ENCODE data around the gene MON1A.
"Not testable (repeated sequence)": the region's sequence is repeated elsewhere in the genome, so short reads cannot be mapped to it uniquely, and the experiment has no call there.

Gene MON1A

GRCh38 chr3:49914906-49915305 is 14.7 kb downstream of the MON1A start:
- Histone ChIP-seq H3K9ac (ENCODE audit: low read length) (no peak overlapping the region), H3K36me3 (ENCODE audit: insufficient read depth, low read length) (peaks cover 3% of the 10 kb centered on the region), H3K27me3 (ENCODE audit: control insufficient read depth in 1 of 2, insufficient read depth in 2 of 2, low read length in 2 of 2) (no peaks in the 10 kb centered on the region), H3K9me3 (ENCODE audit: low read length) (no peaks in the 10 kb centered on the region), H3K27ac (ENCODE audit: low read depth, low read length) (no peak overlapping the region), H3K4me3 (ENCODE audit: low read depth in 1 of 2, low read length in 2 of 2) (no peak overlapping the region), H3K4me1 (ENCODE audit: insufficient read depth, low read length) (no peaks in the 10 kb centered on the region)

GRCh38 chr3:49912881-49913281 is 16.7 kb downstream of the MON1A start:
- H3K36me3 ChIP-seq (ENCODE audit: insufficient read depth, low read length): peaks cover 11% of the 10 kb centered on the region
- H3K27ac ChIP-seq (ENCODE audit: low read depth, low read length): no peak overlapping the region
- H3K4me3 ChIP-seq (ENCODE audit: low read depth in 1 of 2, low read length in 2 of 2): no peak overlapping the region

GRCh38 chr3:49911611-49912010 is 18.0 kb downstream of the MON1A start:
- Histone ChIP-seq H3K9ac (ENCODE audit: low read length) (no peak overlapping the region), H3K9me3 (ENCODE audit: low read length) (no peaks in the 10 kb centered on the region), H3K4me1 (ENCODE audit: insufficient read depth, low read length) (no peaks in the 10 kb centered on the region), H3K27ac (ENCODE audit: low read depth, low read length) (no peak overlapping the region), H3K36me3 (ENCODE audit: insufficient read depth, low read length) (peaks cover 11% of the 10 kb centered on the region), H3K4me3 (ENCODE audit: low read depth in 1 of 2, low read length in 2 of 2) (no peak overlapping the region), H3K27me3 (ENCODE audit: control insufficient read depth in 1 of 2, insufficient read depth in 2 of 2, low read length in 2 of 2) (no peaks in the 10 kb centered on the region)

More at GRCh38 chr3:49912881-49913281, 16.7 kb downstream of the MON1A start:
- Histone ChIP-seq H3K27me3 (ENCODE audit: control insufficient read depth in 1 of 2, insufficient read depth in 2 of 2, low read length in 2 of 2) (no peaks in the 10 kb centered on the region), H3K9ac (ENCODE audit: low read length) (no peak overlapping the region), H3K4me1 (ENCODE audit: insufficient read depth, low read length) (no peaks in the 10 kb centered on the region), H3K9me3 (ENCODE audit: low read length) (no peaks in the 10 kb centered on the region)

- Histone ChIP-seq H3K27me3 (ENCODE audit: control insufficient read depth in 1 of 2, insufficient read depth in 2 of 2, low read length in 2 of 2) (no peaks in the 10 kb centered on the region), H3K4me1 (ENCODE audit: insufficient read depth, low read length) (peaks cover 1% of the 10 kb centered on the region), H3K36me3 (ENCODE audit: insufficient read depth, low read length) (peaks cover 11% of the 10 kb centered on the region), H3K9ac (ENCODE audit: low read length) (no peak overlapping the region), H3K27ac (ENCODE audit: low read depth, low read length) (no peak overlapping the region), H3K9me3 (ENCODE audit: low read length) (no peaks in the 10 kb centered on the region), H3K4me3 (ENCODE audit: low read depth in 1 of 2, low read length in 2 of 2) (no peak overlapping the region)
Observed at GRCh38 chr3:49911124-49911420, 18.5 kb downstream of the MON1A start.

- Histone ChIP-seq H3K9me3 (ENCODE audit: low read length) (no peaks in the 10 kb centered on the region), H3K27ac (ENCODE audit: low read depth, low read length) (no peak overlapping the region), H3K4me3 (ENCODE audit: low read depth in 1 of 2, low read length in 2 of 2) (no peak overlapping the region), H3K27me3 (ENCODE audit: control insufficient read depth in 1 of 2, insufficient read depth in 2 of 2, low read length in 2 of 2) (no peaks in the 10 kb centered on the region), H3K9ac (ENCODE audit: low read length) (no peak overlapping the region), H3K36me3 (ENCODE audit: insufficient read depth, low read length) (peaks cover 11% of the 10 kb centered on the region), H3K4me1 (ENCODE audit: insufficient read depth, low read length) (peaks cover 6% of the 10 kb centered on the region)
Observed at GRCh38 chr3:49910409-49911123, 19.0 kb downstream of the MON1A start.

GRCh38 chr3:49908373-49909199 is 21.0 kb downstream of the MON1A start:
- Histone ChIP-seq H3K4me3 (ENCODE audit: low read depth in 1 of 2, low read length in 2 of 2) (no peak overlapping the region), H3K9me3 (ENCODE audit: low read length) (no peaks in the 10 kb centered on the region), H3K27ac (ENCODE audit: low read depth, low read length) (no peak overlapping the region), H3K36me3 (ENCODE audit: insufficient read depth, low read length) (peaks cover 11% of the 10 kb centered on the region), H3K4me1 (ENCODE audit: insufficient read depth, low read length) (peaks cover 6% of the 10 kb centered on the region), H3K9ac (ENCODE audit: low read length) (no peak overlapping the region), H3K27me3 (ENCODE audit: control insufficient read depth in 1 of 2, insufficient read depth in 2 of 2, low read length in 2 of 2) (no peaks in the 10 kb centered on the region)

- H3K4me1 ChIP-seq (ENCODE audit: insufficient read depth, low read length): peaks cover 15% of the 10 kb centered on the region
- H3K27me3 ChIP-seq (ENCODE audit: control insufficient read depth in 1 of 2, insufficient read depth in 2 of 2, low read length in 2 of 2): no peaks in the 10 kb centered on the region
- H3K9me3 ChIP-seq (ENCODE audit: low read length): no peaks in the 10 kb centered on the region
- peak overlapping the region in 1 of 2 donors; percentile 36 for H3K4me3 ChIP-seq (ENCODE audit: low read depth in 1 of 2, low read length in 2 of 2)
- peaks cover 11% of the 10 kb centered on the region for H3K36me3 ChIP-seq (ENCODE audit: insufficient read depth, low read length)
- H3K27ac ChIP-seq (ENCODE audit: low read depth, low read length): no peak overlapping the region
- H3K9ac ChIP-seq (ENCODE audit: low read length): no peak overlapping the region
Observed at GRCh38 chr3:49906073-49906743, 23.4 kb downstream of the MON1A start.

- H3K9me3 ChIP-seq (ENCODE audit: low read length); H3K27ac ChIP-seq (ENCODE audit: low read depth, low read length); H3K36me3 ChIP-seq (ENCODE audit: insufficient read depth, low read length); H3K4me3 ChIP-seq (ENCODE audit: low read depth in 1 of 2, low read length in 2 of 2); H3K27me3 ChIP-seq (ENCODE audit: control insufficient read depth in 1 of 2, insufficient read depth in 2 of 2, low read length in 2 of 2); H3K9ac ChIP-seq (ENCODE audit: low read length): not testable (repeated sequence)
- H3K4me1 ChIP-seq (ENCODE audit: insufficient read depth, low read length): peaks cover 21% of the 10 kb centered on the region
Observed at GRCh38 chr3:49904448-49904847, 25.2 kb downstream of the MON1A start.

- Histone ChIP-seq H3K36me3 (ENCODE audit: insufficient read depth, low read length) (no peaks in the 10 kb centered on the region), H3K4me1 (ENCODE audit: insufficient read depth, low read length) (peaks cover 21% of the 10 kb centered on the region), H3K9me3 (ENCODE audit: low read length) (no peaks in the 10 kb centered on the region), H3K9ac (ENCODE audit: low read length) (no peak within 1 kb of the TSS), H3K4me3 (ENCODE audit: low read depth in 1 of 2, low read length in 2 of 2) (peak within 1 kb of the TSS; percentile 50 to 58), H3K27me3 (ENCODE audit: control insufficient read depth in 1 of 2, insufficient read depth in 2 of 2, low read length in 2 of 2) (no peaks in the 10 kb centered on the region), H3K27ac (ENCODE audit: low read depth, low read length) (peak within 1 kb of the TSS; percentile 58)
Observed at GRCh38 chr3:49903451-49904424, 25.9 kb downstream of the MON1A start, which contains the start of gene MST1R. MST1R (minus strand) TSS chr3:49903873; CDS start chr3:49903609, 264 bp downstream.

GRCh38 chr3:49902511-49903345 is 26.9 kb downstream of the MON1A start:
- Histone ChIP-seq H3K27ac (ENCODE audit: low read depth, low read length) (no peak overlapping the region), H3K4me1 (ENCODE audit: insufficient read depth, low read length) (peaks cover 21% of the 10 kb centered on the region)

More at GRCh38 chr3:49902511-49903345, 26.9 kb downstream of the MON1A start:
- no peaks in the 10 kb centered on the region for H3K9me3 ChIP-seq (ENCODE audit: low read length)
- peak overlapping the region in 1 of 2 donors; percentile 58 for H3K4me3 ChIP-seq (ENCODE audit: low read depth in 1 of 2, low read length in 2 of 2)
- no peaks in the 10 kb centered on the region for H3K27me3 ChIP-seq (ENCODE audit: control insufficient read depth in 1 of 2, insufficient read depth in 2 of 2, low read length in 2 of 2)
- no peak overlapping the region for H3K9ac ChIP-seq (ENCODE audit: low read length)
- no peaks in the 10 kb centered on the region for H3K36me3 ChIP-seq (ENCODE audit: insufficient read depth, low read length)

Data from muscle layer of colon (tissue), 2 donors.